ENCODE data around the gene POPDC3.
"Not testable (repeated sequence)": the region's sequence is repeated elsewhere in the genome, so short reads cannot be mapped to it uniquely, and the experiment has no call there.

Gene POPDC3

GRCh38 chr6:105174512-105174911, 5.3 kb downstream of the POPDC3 start:
- H3F3A ChIP-seq (ENCODE audit: insufficient read depth), result no peaks in the 10 kb centered on the region
- H3K4me2 ChIP-seq (ENCODE audit: low read depth, low read length, poor library complexity, severe bottlenecking), result no peak overlapping the region
- no peaks in the 10 kb centered on the region for H3K27me3 ChIP-seq (ENCODE audit: low read length)
- H4K20me1 ChIP-seq (ENCODE audit: low read depth, low read length), result no peaks in the 10 kb centered on the region
- H3K27ac ChIP-seq (ENCODE audit: low read depth, low read length), result no peak overlapping the region
- H3K36me3 ChIP-seq (ENCODE audit: low read length), result no peaks in the 10 kb centered on the region
- no peak overlapping the region for H2AFZ ChIP-seq (ENCODE audit: low read depth, low read length, severe bottlenecking)
- no peaks in the 10 kb centered on the region for H3K9me3 ChIP-seq (ENCODE audit: insufficient read depth, low read length)
- no peak overlapping the region for H3K9ac ChIP-seq (ENCODE audit: low read length)
- no peaks in the 10 kb centered on the region for H3K79me2 ChIP-seq (ENCODE audit: insufficient read depth, low read length)
- TF ChIP-seq CTCF (IDR thresholded peaks at IDR 0.05; ENCODE audit: insufficient read depth, low read length, poor library complexity, severe bottlenecking), result no peak
- no peak for TF ChIP-seq EZH2phosphoT487 (conservative IDR thresholded peaks at IDR 0.05; ENCODE audit: low read length)
- no peak overlapping the region for H3K4me3 ChIP-seq (ENCODE audit: insufficient read depth, low read length, poor library complexity, severe bottlenecking)
- H3K9me2 ChIP-seq (replicated peaks; ENCODE audit: insufficient read depth, low read length), result no peaks in the 10 kb centered on the region

- H3K36me3 ChIP-seq (ENCODE audit: low read length); H3K27me3 ChIP-seq (ENCODE audit: low read length): not testable (repeated sequence)
Observed at GRCh38 chr6:105172515-105172914, 7.3 kb downstream of the POPDC3 start.

DNA sequence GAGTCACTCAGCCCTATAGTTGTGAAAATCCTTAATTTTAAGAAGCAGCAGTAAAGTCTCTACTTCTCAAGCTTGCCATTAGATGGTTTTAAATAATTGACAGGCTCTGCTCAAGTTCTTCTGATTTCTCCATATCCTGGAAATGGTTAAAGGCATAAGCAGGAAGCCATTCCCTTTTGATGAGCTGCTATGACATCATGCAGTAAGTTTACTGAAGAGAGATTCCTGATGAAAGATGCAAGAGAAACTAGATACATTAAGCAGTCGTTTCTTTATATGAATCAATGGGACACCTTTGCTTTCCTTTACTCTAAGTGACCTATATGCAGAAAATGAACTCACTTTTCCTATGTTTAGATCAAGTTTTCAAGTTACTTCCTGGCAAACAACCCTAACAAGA, 9.8 kb downstream of the POPDC3 start:
- TF ChIP-seq EZH2phosphoT487 (conservative IDR thresholded peaks at IDR 0.05; ENCODE audit: low read length) (no peak), CTCF (IDR thresholded peaks at IDR 0.05; ENCODE audit: insufficient read depth, low read length, poor library complexity, severe bottlenecking) (no peak)
- Histone ChIP-seq H3K36me3 (ENCODE audit: low read length) (no peaks in the 10 kb centered on the region), H3K27ac (ENCODE audit: low read depth, low read length) (no peak overlapping the region), H3K79me2 (ENCODE audit: insufficient read depth, low read length) (no peaks in the 10 kb centered on the region), H4K20me1 (ENCODE audit: low read depth, low read length) (no peaks in the 10 kb centered on the region), H3K9ac (ENCODE audit: low read length) (no peak overlapping the region), H3K9me2 (replicated peaks; ENCODE audit: insufficient read depth, low read length) (no peaks in the 10 kb centered on the region), H3K4me2 (ENCODE audit: low read depth, low read length, poor library complexity, severe bottlenecking) (no peak overlapping the region), H3F3A (ENCODE audit: insufficient read depth) (no peaks in the 10 kb centered on the region), H3K9me3 (ENCODE audit: insufficient read depth, low read length) (no peaks in the 10 kb centered on the region), H3K27me3 (ENCODE audit: low read length) (no peaks in the 10 kb centered on the region), H2AFZ (ENCODE audit: low read depth, low read length, severe bottlenecking) (no peak overlapping the region), H3K4me3 (ENCODE audit: insufficient read depth, low read length, poor library complexity, severe bottlenecking) (no peak overlapping the region)

More at GRCh38 chr6:105172515-105172914, 7.3 kb downstream of the POPDC3 start:
- H3K9ac ChIP-seq (ENCODE audit: low read length); H3K4me3 ChIP-seq (ENCODE audit: insufficient read depth, low read length, poor library complexity, severe bottlenecking); H3F3A ChIP-seq (ENCODE audit: insufficient read depth); H2AFZ ChIP-seq (ENCODE audit: low read depth, low read length, severe bottlenecking); H3K9me3 ChIP-seq (ENCODE audit: insufficient read depth, low read length); H3K9me2 ChIP-seq (replicated peaks; ENCODE audit: insufficient read depth, low read length); H3K4me2 ChIP-seq (ENCODE audit: low read depth, low read length, poor library complexity, severe bottlenecking); H3K79me2 ChIP-seq (ENCODE audit: insufficient read depth, low read length); H3K27ac ChIP-seq (ENCODE audit: low read depth, low read length); H4K20me1 ChIP-seq (ENCODE audit: low read depth, low read length): not testable (repeated sequence)

DNA sequence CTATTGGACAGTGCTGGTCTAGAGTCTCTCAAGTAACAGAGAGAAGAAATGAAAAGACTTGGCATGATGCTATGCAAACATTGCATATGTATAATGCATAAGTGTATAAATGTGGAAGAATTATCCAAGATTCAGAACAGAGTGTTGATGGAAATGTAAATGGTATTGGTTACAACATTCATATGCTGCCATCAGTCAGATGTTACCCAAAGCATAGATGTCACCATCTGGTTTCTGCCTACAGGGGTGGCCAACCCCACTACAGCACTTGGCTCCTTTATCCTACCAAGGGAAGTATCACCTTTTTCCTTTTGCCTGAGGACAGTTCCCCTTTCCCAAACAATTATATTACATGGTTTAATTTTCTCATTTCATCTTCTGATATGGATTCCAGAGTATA, 11.9 kb downstream of the POPDC3 start:
- no peak overlapping the region for H3K9ac ChIP-seq (ENCODE audit: low read length)
- no peaks in the 10 kb centered on the region for H3K79me2 ChIP-seq (ENCODE audit: insufficient read depth, low read length)
- H3K27ac ChIP-seq (ENCODE audit: low read depth, low read length), result no peak overlapping the region
- no peaks in the 10 kb centered on the region for H3K27me3 ChIP-seq (ENCODE audit: low read length)
- H3K4me3 ChIP-seq (ENCODE audit: insufficient read depth, low read length, poor library complexity, severe bottlenecking), result no peak overlapping the region
- TF ChIP-seq EZH2phosphoT487 (conservative IDR thresholded peaks at IDR 0.05; ENCODE audit: low read length) (no peak), CTCF (IDR thresholded peaks at IDR 0.05; ENCODE audit: insufficient read depth, low read length, poor library complexity, severe bottlenecking) (no peak)
- no peaks in the 10 kb centered on the region for H4K20me1 ChIP-seq (ENCODE audit: low read depth, low read length)
- H3K9me3 ChIP-seq (ENCODE audit: insufficient read depth, low read length), result no peaks in the 10 kb centered on the region
- no peaks in the 10 kb centered on the region for H3K9me2 ChIP-seq (replicated peaks; ENCODE audit: insufficient read depth, low read length)
- no peaks in the 10 kb centered on the region for H3K36me3 ChIP-seq (ENCODE audit: low read length)
- no peaks in the 10 kb centered on the region for H3F3A ChIP-seq (ENCODE audit: insufficient read depth)
- no peak overlapping the region for H2AFZ ChIP-seq (ENCODE audit: low read depth, low read length, severe bottlenecking)
- H3K4me2 ChIP-seq (ENCODE audit: low read depth, low read length, poor library complexity, severe bottlenecking), result no peak overlapping the region

Measured in SU-DHL-6 (cell line).